NB4 (cell line): ENCODE data around the gene CPNE9.

Experiments
- DNase-seq: peaks from one replicate; pipeline ENCODE4 v3.0.0; 2010; ENCODE audit warnings: low read depth
- H3K4me3 ChIP-seq: one replicate; pipeline ENCODE4 v1.5.1; 2011; ENCODE audit warnings: mild to moderate bottlenecking, low read depth, low read length, moderate library complexity
- MYC ChIP-seq: IDR thresholded peaks from 2 replicates; pipeline ENCODE4 v1.6.1; 2011; ENCODE audit warnings: low read depth, low read length
- POLR2A ChIP-seq: IDR thresholded peaks from 2 replicates; pipeline ENCODE4 v1.6.1; 2011; ENCODE audit warnings: mild to moderate bottlenecking; ENCODE audit not compliant: insufficient read length; ENCODE audit errors: extremely low read depth
- TF ChIP-seq, protein P1 (sequence below): IDR thresholded peaks from one replicate; pipeline ENCODE4 v1.5.1; 2012; ENCODE audit warnings: low read depth, low read length
- TF ChIP-seq, protein P2 (sequence below): IDR thresholded peaks from 2 replicates; pipeline ENCODE4 v1.6.1; 2011; ENCODE audit warnings: low read depth, low read length

The CPNE9 gene

DNA sequence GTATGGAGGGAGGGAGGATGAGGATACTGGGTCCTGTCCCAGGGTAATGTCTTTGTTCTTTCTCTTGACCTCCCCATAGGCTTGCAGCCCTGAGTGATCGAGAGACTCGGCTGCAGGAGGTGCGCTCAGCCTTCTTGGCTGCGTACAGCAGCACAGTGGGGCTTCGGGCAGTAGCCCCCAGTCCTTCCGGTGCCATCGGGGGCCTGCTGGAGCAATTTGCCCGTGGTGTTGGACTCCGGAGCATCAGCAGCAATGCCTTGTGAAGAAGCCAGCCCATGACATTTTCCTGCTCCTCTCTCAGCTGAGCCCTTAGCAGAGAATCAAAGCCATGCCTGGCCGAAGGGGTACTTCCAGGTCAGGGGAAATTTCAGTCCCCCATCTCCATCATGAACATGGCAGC, 1.9 kb upstream of the CPNE9 start:
- no peak overlapping the region for H3K4me3 ChIP-seq
- TF ChIP-seq, protein P1, sequence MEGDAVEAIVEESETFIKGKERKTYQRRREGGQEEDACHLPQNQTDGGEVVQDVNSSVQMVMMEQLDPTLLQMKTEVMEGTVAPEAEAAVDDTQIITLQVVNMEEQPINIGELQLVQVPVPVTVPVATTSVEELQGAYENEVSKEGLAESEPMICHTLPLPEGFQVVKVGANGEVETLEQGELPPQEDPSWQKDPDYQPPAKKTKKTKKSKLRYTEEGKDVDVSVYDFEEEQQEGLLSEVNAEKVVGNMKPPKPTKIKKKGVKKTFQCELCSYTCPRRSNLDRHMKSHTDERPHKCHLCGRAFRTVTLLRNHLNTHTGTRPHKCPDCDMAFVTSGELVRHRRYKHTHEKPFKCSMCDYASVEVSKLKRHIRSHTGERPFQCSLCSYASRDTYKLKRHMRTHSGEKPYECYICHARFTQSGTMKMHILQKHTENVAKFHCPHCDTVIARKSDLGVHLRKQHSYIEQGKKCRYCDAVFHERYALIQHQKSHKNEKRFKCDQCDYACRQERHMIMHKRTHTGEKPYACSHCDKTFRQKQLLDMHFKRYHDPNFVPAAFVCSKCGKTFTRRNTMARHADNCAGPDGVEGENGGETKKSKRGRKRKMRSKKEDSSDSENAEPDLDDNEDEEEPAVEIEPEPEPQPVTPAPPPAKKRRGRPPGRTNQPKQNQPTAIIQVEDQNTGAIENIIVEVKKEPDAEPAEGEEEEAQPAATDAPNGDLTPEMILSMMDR = no peak
- TF ChIP-seq POLR2A (no peak), MYC (no peak)
- TF ChIP-seq, protein P2, sequence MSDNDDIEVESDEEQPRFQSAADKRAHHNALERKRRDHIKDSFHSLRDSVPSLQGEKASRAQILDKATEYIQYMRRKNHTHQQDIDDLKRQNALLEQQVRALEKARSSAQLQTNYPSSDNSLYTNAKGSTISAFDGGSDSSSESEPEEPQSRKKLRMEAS = no peak
- DNase-seq = no peak

DNA sequence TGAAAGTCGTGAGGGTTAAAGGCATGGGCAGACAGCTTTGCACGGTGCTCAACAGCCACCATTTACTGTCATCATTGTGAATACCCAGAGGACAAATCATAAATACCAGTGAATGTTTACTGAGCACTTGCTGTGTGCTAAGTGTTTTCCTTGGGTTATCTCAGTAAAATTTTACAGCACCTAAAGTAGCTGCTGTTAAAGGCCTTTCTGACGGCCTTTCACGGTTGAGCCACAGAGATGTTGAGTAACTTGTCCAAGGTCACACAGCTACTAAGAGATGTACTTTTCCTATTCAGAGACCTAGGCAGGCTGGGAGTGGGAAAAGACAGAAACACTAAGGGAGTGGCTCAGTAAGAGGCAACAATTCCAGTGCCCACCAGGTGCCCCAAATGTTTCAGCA, 393 bp upstream of the CPNE9 start:
- no peak overlapping the region for H3K4me3 ChIP-seq
- TF ChIP-seq MYC (no peak), POLR2A (no peak)
- TF ChIP-seq, protein P1 = no peak
- TF ChIP-seq, protein P2 = no peak
- DNase-seq = no peak

DNA sequence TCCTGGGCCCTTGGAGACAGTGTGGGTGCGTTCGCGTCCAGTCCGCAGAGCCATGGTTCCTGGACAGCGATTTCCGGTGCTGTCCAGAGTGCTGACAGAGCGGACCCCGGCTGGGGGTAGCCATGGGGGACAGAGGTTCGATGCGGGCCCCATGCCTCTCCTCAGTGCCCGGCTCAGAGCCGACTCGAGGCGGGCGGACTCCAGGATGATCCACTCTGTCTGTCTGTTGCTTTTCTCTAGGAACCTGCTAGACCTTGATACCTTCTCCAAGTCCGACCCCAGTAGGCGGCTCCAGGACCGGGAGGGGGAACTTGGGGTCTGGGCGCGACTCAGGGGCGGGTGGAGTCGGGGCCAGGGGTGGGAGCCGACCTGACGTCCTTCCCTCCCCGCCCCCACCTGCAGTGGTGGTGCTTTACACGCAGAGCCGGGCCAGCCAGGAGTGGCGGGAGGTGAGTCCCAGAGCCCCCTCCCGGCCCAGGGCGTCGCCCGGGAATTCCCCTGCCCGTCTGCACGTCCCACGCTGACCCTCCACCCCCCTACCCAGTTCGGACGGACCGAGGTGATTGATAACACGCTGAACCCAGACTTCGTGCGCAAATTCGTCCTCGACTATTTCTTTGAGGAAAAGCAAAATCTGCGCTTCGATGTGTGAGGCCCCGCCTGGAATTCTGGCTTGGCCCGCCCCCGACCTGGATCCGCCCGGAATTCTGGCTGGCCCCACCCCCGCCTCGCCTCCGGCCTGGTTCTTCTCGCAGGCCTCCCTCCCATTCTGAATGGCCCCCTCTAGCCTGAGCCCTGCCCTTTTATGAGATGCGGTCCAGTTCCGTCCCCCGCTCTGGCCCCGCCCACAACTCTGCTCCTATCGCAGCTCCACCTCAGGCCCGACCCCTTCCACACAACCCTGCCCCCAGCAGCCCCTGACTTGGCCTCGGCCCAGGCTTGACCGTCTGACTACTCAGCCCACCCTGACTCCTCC, 1.0 kb downstream of the CPNE9 start:
- DNase-seq = no peak
- TF ChIP-seq POLR2A = no peak
- TF ChIP-seq, protein P2 = no peak
- TF ChIP-seq, protein P1 = no peak
- TF ChIP-seq MYC = no peak
- H3K4me3 ChIP-seq = no peak overlapping the region

DNA sequence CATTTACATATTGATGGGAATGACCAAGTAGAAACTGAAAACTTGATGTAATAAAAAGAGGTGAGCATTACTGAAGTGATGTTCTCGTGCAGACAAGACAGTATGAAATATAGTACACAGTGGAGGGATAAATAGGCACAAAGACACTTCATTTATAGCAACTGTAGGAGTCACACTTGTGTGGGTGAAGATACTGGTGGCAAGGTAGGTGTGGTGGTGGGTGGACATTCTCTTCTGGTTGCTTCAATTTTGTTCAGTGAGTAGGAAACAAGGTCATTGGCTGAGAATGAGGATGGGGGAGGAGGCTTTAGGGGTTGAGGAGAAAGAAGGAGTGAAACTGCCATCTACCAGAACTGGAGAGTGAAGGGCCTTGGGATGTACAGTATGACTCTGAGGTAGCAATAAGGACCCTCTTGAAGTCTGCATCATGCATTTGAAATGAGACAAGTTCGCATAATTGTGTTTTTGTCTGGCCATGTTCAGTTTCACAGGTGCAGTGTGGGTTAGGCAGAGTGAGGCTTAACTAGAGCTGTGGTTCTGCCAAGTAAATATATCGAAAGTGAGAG, 6.6 kb downstream of the CPNE9 start:
- no peak overlapping the region for H3K4me3 ChIP-seq
- TF ChIP-seq, protein P2 = no peak
- TF ChIP-seq POLR2A (no peak), MYC (no peak)
- TF ChIP-seq, protein P1 = no peak
- no peak for DNase-seq

DNA sequence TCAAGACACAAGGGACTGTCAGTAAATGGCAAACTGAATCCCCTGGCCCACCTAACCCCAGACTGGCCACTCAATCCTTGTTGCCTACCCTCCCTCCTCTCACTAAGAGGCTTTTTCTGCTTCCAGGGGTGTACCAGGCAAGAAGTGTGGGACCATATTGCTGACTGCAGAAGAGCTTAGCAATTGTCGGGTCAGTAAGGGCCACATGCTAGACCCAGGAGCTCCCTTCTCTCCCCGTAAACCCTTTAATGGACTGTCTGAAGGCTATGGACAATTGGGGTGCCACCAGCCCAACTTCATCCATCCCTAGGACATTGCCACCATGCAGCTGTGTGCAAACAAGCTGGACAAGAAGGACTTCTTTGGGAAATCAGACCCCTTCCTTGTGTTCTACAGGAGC, 8.8 kb downstream of the CPNE9 start:
- no peak overlapping the region for H3K4me3 ChIP-seq
- no peak for DNase-seq
- TF ChIP-seq, protein P2 = no peak
- TF ChIP-seq, protein P1 = no peak
- TF ChIP-seq MYC (no peak), POLR2A (no peak)
